OCI-LY1 (cell line): ENCODE measurements around the gene ATP2B2.

ENCODE experiments used
- H2AFZ ChIP-seq: fragments of 200-600 bp; sonication (generic), shearing (Covaris generic); 2 replicates; pipeline ENCODE4 v1.6.0; 2014; ENCODE audit warnings: antibody characterized with exemption, mild to moderate bottlenecking, low read length
- H3F3A ChIP-seq: fragments of 200-600 bp; sonication (generic), shearing (Covaris generic); 2 replicates; pipeline ENCODE4 v1.6.0; 2014; ENCODE audit warnings: mild to moderate bottlenecking, antibody characterized with exemption, low read length, moderate library complexity; ENCODE audit not compliant: insufficient read depth
- H3K27ac ChIP-seq: fragments of 200-600 bp; sonication (generic); 2 replicates; pipeline ENCODE4 v1.5.1; 2014; ENCODE audit warnings: low read length, mixed run types, mild to moderate bottlenecking, low read depth; ENCODE audit not compliant: poor library complexity, severe bottlenecking
- H3K27me3 ChIP-seq: fragments of 200-600 bp; sonication (generic); 2 replicates; pipeline ENCODE4 v1.6.0; 2014; ENCODE audit warnings: antibody characterized with exemption, mild to moderate bottlenecking, low read length, moderate library complexity; ENCODE audit not compliant: insufficient read depth
- H3K36me3 ChIP-seq: fragments of 200-600 bp; sonication (generic); 2 replicates; pipeline ENCODE4 v1.6.1; 2014; ENCODE audit warnings: mild to moderate bottlenecking, antibody characterized with exemption, low read length, moderate library complexity, mixed read lengths; ENCODE audit not compliant: insufficient read depth
- H3K4me1 ChIP-seq: fragments of 200-600 bp; sonication (generic); 2 replicates; pipeline ENCODE4 v1.5.1; 2014; ENCODE audit warnings: mild to moderate bottlenecking, low read length, moderate library complexity; ENCODE audit not compliant: insufficient read depth, severe bottlenecking
- H3K4me2 ChIP-seq: fragments of 200-600 bp; sonication (generic), shearing (Covaris generic); 2 replicates; pipeline ENCODE4 v1.6.1; 2014; ENCODE audit warnings: low read length
- H3K4me3 ChIP-seq: fragments of 200-600 bp; sonication (generic); 2 replicates; pipeline ENCODE4 v1.5.1; 2014; ENCODE audit warnings: low read length, low read depth, mild to moderate bottlenecking, mixed read lengths; ENCODE audit not compliant: poor library complexity, severe bottlenecking
- H3K79me2 ChIP-seq: fragments of 200-600 bp; shearing (Covaris generic); 2 replicates; pipeline ENCODE4 v1.6.1; 2016; ENCODE audit warnings: mixed run types, low read length, mixed read lengths; ENCODE audit not compliant: insufficient read depth
- H3K9ac ChIP-seq: fragments of 200-600 bp; sonication (generic), shearing (Covaris generic); 2 replicates; pipeline ENCODE4 v1.6.1; 2014; ENCODE audit warnings: mild to moderate bottlenecking, low read length, mixed read lengths
- H3K9me2 ChIP-seq: fragments of 200-600 bp; sonication (generic), shearing (Covaris generic); 2 replicates; pipeline ENCODE4 v1.6.1; 2014; ENCODE audit warnings: low read depth, mild to moderate bottlenecking, low read length, mixed read lengths
- H3K9me3 ChIP-seq: fragments of 200-600 bp; shearing (Covaris generic); 2 replicates; pipeline ENCODE4 v1.6.1; 2014; ENCODE audit warnings: low read length, mixed read lengths
- H4K20me1 ChIP-seq: fragments of 200-600 bp; sonication (generic), shearing (Covaris generic); 2 replicates; pipeline ENCODE4 v1.6.0; 2016; ENCODE audit warnings: mild to moderate bottlenecking, low read length; ENCODE audit not compliant: insufficient read depth
- CTCF ChIP-seq: fragments of 200-600 bp; sonication (generic), shearing (Covaris generic); IDR thresholded peaks from 2 replicates; pipeline ENCODE4 v1.5.1; 2017; ENCODE audit warnings: mild to moderate bottlenecking, antibody characterized with exemption, low read length, moderate library complexity, mixed read lengths
- EZH2 ChIP-seq: fragments of 200-600 bp; sonication (generic), shearing (Covaris generic); IDR thresholded peaks from 2 replicates; pipeline ENCODE4 v1.8.0; 2017; ENCODE audit warnings: borderline replicate concordance, mixed run types, mild to moderate bottlenecking, antibody characterized with exemption, low read length, moderate library complexity, mixed read lengths

ATP2B2 gene

GRCh38 chr3:10471054-10471688, 34.2 kb downstream of the ATP2B2 start:
- Histone ChIP-seq H3K4me1 (no peaks in the 10 kb centered on the region), H2AFZ (no peak overlapping the region), H3K4me3 (no peak overlapping the region), H3F3A (no peaks in the 10 kb centered on the region), H3K36me3 (no peaks in the 10 kb centered on the region), H3K9me2 (no peaks in the 10 kb centered on the region), H3K27ac (no peak overlapping the region), H3K27me3 (no peaks in the 10 kb centered on the region), H3K9me3 (no peaks in the 10 kb centered on the region), H3K4me2 (no peak overlapping the region), H4K20me1 (no peaks in the 10 kb centered on the region), H3K9ac (no peak overlapping the region), H3K79me2 (no peaks in the 10 kb centered on the region)
- TF ChIP-seq CTCF (no peak), EZH2 (no peak)

- H3K27ac ChIP-seq, result no peak overlapping the region
These were observed 35.0 kb downstream of the ATP2B2 start for GRCh38 chr3:10470120-10471053.

More at GRCh38 chr3:10470120-10471053, 35.0 kb downstream of the ATP2B2 start:
- Histone ChIP-seq H3K9me2 (no peaks in the 10 kb centered on the region), H3K9ac (no peak overlapping the region), H2AFZ (no peak overlapping the region), H3K79me2 (no peaks in the 10 kb centered on the region), H3K27me3 (no peaks in the 10 kb centered on the region), H3K36me3 (no peaks in the 10 kb centered on the region), H3K9me3 (no peaks in the 10 kb centered on the region), H4K20me1 (no peaks in the 10 kb centered on the region), H3K4me3 (no peak overlapping the region), H3F3A (no peaks in the 10 kb centered on the region), H3K4me2 (no peak overlapping the region), H3K4me1 (no peaks in the 10 kb centered on the region)
- TF ChIP-seq CTCF (no peak), EZH2 (no peak)
